DOHH2 (cell line): ENCODE measurements around the gene ZNF561.

ENCODE experiments used
- H3F3A ChIP-seq: fragments of 200-600 bp; sonication (generic), shearing (Covaris generic); 2 replicates; pipeline ENCODE4 v1.6.0; 2016; ENCODE audit warnings: antibody characterized with exemption, mild to moderate bottlenecking; ENCODE audit not compliant: control insufficient read depth, insufficient read depth
- H3K27ac ChIP-seq: fragments of 200-600 bp; sonication (generic); 2 replicates; pipeline ENCODE4 v1.5.1; 2014; ENCODE audit warnings: low read depth, mild to moderate bottlenecking, low read length, moderate library complexity
- H3K27me3 ChIP-seq: fragments of 200-600 bp; sonication (generic); 2 replicates; pipeline ENCODE4 v1.6.1; 2014; ENCODE audit warnings: mild to moderate bottlenecking, low read length, mixed read lengths; ENCODE audit not compliant: control insufficient read depth
- H3K36me3 ChIP-seq: fragments of 200-600 bp; sonication (generic); 2 replicates; pipeline ENCODE4 v1.6.1; 2014; ENCODE audit warnings: mild to moderate bottlenecking, low read length, moderate library complexity, mixed read lengths; ENCODE audit not compliant: control insufficient read depth
- H3K4me1 ChIP-seq: fragments of 200-600 bp; sonication (generic); 2 replicates; pipeline ENCODE4 v1.6.1; 2014; ENCODE audit warnings: mild to moderate bottlenecking, low read length, mixed read lengths; ENCODE audit not compliant: control insufficient read depth
- H3K4me2 ChIP-seq: fragments of 200-600 bp; sonication (generic); 2 replicates; pipeline ENCODE4 v1.6.0; 2014; ENCODE audit warnings: mild to moderate bottlenecking, low read length, moderate library complexity
- H3K4me3 ChIP-seq: fragments of 200-600 bp; sonication (generic); 2 replicates; pipeline ENCODE4 v1.5.1; 2014; ENCODE audit warnings: mild to moderate bottlenecking, low read length, mixed read lengths
- H3K79me2 ChIP-seq: fragments of 200-600 bp; sonication (generic); 2 replicates; pipeline ENCODE4 v1.6.1; 2014; ENCODE audit warnings: mild to moderate bottlenecking, low read length, mixed read lengths; ENCODE audit not compliant: control insufficient read depth
- H3K9me2 ChIP-seq: fragments of 200-600 bp; sonication (generic); replicated peaks from 2 replicates; pipeline ENCODE4 v1.6.1; 2014; ENCODE audit warnings: mild to moderate bottlenecking, low read length, mixed read lengths; ENCODE audit not compliant: control insufficient read depth
- H3K9me3 ChIP-seq: fragments of 200-600 bp; sonication (generic); 2 replicates; pipeline ENCODE4 v1.6.1; 2014; ENCODE audit warnings: antibody characterized with exemption, low read length, mixed read lengths; ENCODE audit not compliant: control insufficient read depth, insufficient read depth
- H4K20me1 ChIP-seq: fragments of 200-600 bp; sonication (generic); 2 replicates; pipeline ENCODE4 v1.6.0; 2014; ENCODE audit warnings: low read depth, mild to moderate bottlenecking, antibody characterized with exemption, low read length, moderate library complexity; ENCODE audit not compliant: control insufficient read depth, insufficient read depth
- CTCF ChIP-seq: fragments of 200-600 bp; sonication (generic); IDR thresholded peaks from one replicate; pipeline ENCODE4 v1.5.1; 2014; ENCODE audit warnings: antibody characterized with exemption, mild to moderate bottlenecking, low read depth, low read length; ENCODE audit not compliant: poor library complexity, severe bottlenecking
- EZH2phosphoT487 ChIP-seq: fragments of 200-600 bp; sonication (generic); IDR thresholded peaks from 2 replicates; pipeline ENCODE4 v1.6.1; 2017; ENCODE audit warnings: borderline replicate concordance, mild to moderate bottlenecking, antibody characterized with exemption, low read length, moderate library complexity, mixed read lengths

Gene ZNF561

GRCh38 chr19:9566729-9567128 lies 54.3 kb downstream of the ZNF561 start:
- Histone ChIP-seq H3K4me2 (no peak overlapping the region), H3K4me1 (no peaks in the 10 kb centered on the region), H3F3A (no peaks in the 10 kb centered on the region), H3K27me3 (no peaks in the 10 kb centered on the region), H3K27ac (no peak overlapping the region), H3K4me3 (no peak overlapping the region), H3K79me2 (peaks cover 73% of the 10 kb centered on the region), H3K9me2 (no peaks in the 10 kb centered on the region), H3K36me3 (peaks cover 96% of the 10 kb centered on the region), H3K9me3 (peaks cover 60% of the 10 kb centered on the region), H4K20me1 (peaks cover 4% of the 10 kb centered on the region; the same call in 1 of the 2 replicates)
- TF ChIP-seq CTCF (peak; percentile 43), EZH2phosphoT487 (no peak)

DNA sequence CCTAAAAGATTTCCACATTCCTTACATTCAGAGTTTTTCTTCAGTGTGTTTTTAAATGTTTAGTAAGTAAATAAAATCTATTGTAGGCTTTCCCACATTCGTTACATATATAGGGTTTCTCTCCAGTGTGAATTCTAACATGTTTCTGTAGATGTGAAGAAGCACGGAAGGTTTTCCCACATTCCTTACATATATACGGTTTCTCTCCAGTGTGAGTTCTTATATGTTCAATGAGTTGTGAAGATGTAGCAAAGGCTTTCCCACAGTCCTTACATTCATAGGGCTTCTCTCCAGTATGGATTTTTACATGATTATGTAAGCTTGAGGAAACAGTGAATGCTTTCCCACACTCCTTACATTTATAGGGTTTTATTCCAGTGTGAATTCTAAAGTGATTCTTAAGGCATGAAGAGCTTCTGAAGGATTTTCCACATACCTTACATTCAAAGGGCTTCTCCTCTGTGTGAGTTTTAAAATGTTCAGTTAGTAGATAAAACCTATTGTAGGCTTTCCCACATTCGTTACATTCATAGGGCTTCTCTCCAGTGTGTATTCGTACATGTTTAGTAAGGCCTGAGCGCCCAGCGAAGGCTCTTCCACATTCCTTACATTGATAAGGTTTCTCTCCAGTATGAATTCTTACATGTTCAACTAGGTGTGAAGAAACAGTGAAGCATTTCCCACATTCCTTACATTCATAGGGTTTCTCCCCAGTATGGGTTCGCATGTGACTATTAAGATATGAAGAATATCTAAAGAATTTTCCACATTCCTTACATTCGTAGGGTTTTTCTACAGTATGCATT lies 54.9 kb downstream of the ZNF561 start:
- no peaks in the 10 kb centered on the region for H3K27me3 ChIP-seq
- no peak overlapping the region for H3K4me2 ChIP-seq
- no peak overlapping the region for H3K27ac ChIP-seq
- H3K9me3 ChIP-seq, result peaks cover 54% of the 10 kb centered on the region
- H3F3A ChIP-seq, result no peaks in the 10 kb centered on the region
- peaks cover under 1% of the 10 kb centered on the region; the same call in 1 of the 2 replicates for H4K20me1 ChIP-seq
- peaks cover 67% of the 10 kb centered on the region for H3K79me2 ChIP-seq
- H3K4me3 ChIP-seq, result no peak overlapping the region
- TF ChIP-seq CTCF (no peak), EZH2phosphoT487 (no peak)
- H3K9me2 ChIP-seq, result no peaks in the 10 kb centered on the region
- H3K36me3 ChIP-seq, result peaks cover 96% of the 10 kb centered on the region
- no peaks in the 10 kb centered on the region for H3K4me1 ChIP-seq
